Skeletal muscle satellite cell (primary cell): ENCODE results near the gene ATP8B2.
"Not testable (repeated sequence)": the region's sequence is repeated elsewhere in the genome, so short reads cannot be mapped to it uniquely, and the experiment has no call there.

Experiments used
- H3K27me3 ChIP-seq: 2 replicates; pipeline ENCODE4 v1.7.0; 2013; ENCODE audit warnings: low read length; ENCODE audit not compliant: control insufficient read depth, insufficient read depth
- H3K36me3 ChIP-seq: 2 replicates; pipeline ENCODE4 v1.7.0; 2013; ENCODE audit warnings: mild to moderate bottlenecking, control low read depth, low read length; ENCODE audit not compliant: insufficient read depth
- H3K4me1 ChIP-seq: 2 replicates; pipeline ENCODE4 v1.7.0; 2013; ENCODE audit warnings: low read length; ENCODE audit not compliant: control insufficient read depth, insufficient read depth
- H3K4me2 ChIP-seq: 2 replicates; pipeline ENCODE4 v1.7.0; 2013; ENCODE audit warnings: mild to moderate bottlenecking, low read length
- H3K4me3 ChIP-seq: 2 replicates; pipeline ENCODE4 v1.7.0; 2013; ENCODE audit warnings: low read length
- H3K9ac ChIP-seq: 2 replicates; pipeline ENCODE4 v1.7.0; 2013; ENCODE audit warnings: mild to moderate bottlenecking, low read depth, low read length, moderate library complexity
- H3K9me3 ChIP-seq: replicated peaks from 2 replicates; pipeline ENCODE4 v1.7.0; 2013; ENCODE audit warnings: mild to moderate bottlenecking, control low read depth, low read length

The ATP8B2 gene

GRCh38 chr1:154352245-154352580 lies 26.9 kb downstream of the ATP8B2 start:
- H3K4me2 ChIP-seq = peak overlapping the region; percentile 90
- H3K4me1 ChIP-seq = peaks cover 19% of the 10 kb centered on the region
- H3K9ac ChIP-seq = no peak overlapping the region
- H3K9me3 ChIP-seq = no peaks in the 10 kb centered on the region
- peaks cover 24% of the 10 kb centered on the region for H3K36me3 ChIP-seq
- H3K27me3 ChIP-seq = peaks cover 10% of the 10 kb centered on the region
- H3K4me3 ChIP-seq = peak overlapping the region; percentile 64

- Histone ChIP-seq H3K36me3 (peaks cover 20% of the 10 kb centered on the region), H3K9ac (peak overlapping the region; percentile 34), H3K4me2 (peak overlapping the region; percentile 90), H3K27me3 (peaks cover 10% of the 10 kb centered on the region), H3K9me3 (no peaks in the 10 kb centered on the region), H3K4me1 (peaks cover 18% of the 10 kb centered on the region), H3K4me3 (peak overlapping the region; percentile 64)
Observed at GRCh38 chr1:154352581-154353459, 27.5 kb downstream of the ATP8B2 start.

DNA sequence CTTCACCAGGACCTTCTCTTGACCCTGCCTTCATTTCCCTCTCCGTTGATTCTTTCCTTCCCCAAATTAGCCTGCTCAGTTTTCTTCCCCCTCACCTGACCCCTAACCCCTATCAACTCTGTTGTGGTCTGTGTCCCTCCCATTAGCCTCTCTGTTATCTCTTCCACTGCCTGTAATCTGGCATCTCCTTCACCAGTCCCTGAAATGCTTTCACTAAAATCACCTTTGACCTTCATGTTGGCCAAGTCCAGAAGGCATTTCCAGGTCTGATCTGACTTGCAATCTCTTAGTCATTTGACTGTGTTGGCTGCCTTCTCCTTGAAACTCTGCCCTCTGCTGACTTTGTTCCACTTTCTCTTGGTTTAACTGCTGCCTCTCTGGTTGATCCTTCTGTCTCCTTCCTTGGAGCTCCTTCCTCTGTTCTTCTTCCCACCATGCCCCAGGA lies 28.2 kb downstream of the ATP8B2 start:
- H3K27me3 ChIP-seq = peaks cover 10% of the 10 kb centered on the region
- H3K9ac ChIP-seq = no peak overlapping the region
- H3K36me3 ChIP-seq = peaks cover 13% of the 10 kb centered on the region
- peak overlapping the region; percentile 90 for H3K4me2 ChIP-seq
- no peaks in the 10 kb centered on the region for H3K9me3 ChIP-seq
- no peak overlapping the region for H3K4me3 ChIP-seq
- H3K4me1 ChIP-seq = peaks cover 18% of the 10 kb centered on the region

GRCh38 chr1:154353966-154354365 lies 28.6 kb downstream of the ATP8B2 start:
- Histone ChIP-seq H3K27me3 (peaks cover 10% of the 10 kb centered on the region), H3K4me1 (peaks cover 18% of the 10 kb centered on the region), H3K9ac (no peak overlapping the region), H3K4me2 (no peak overlapping the region), H3K4me3 (no peak overlapping the region), H3K36me3 (peaks cover 9% of the 10 kb centered on the region), H3K9me3 (no peaks in the 10 kb centered on the region)

GRCh38 chr1:154358519-154358918 lies 33.2 kb downstream of the ATP8B2 start:
- peaks cover 3% of the 10 kb centered on the region for H3K4me1 ChIP-seq
- H3K9ac ChIP-seq = no peak overlapping the region
- H3K27me3 ChIP-seq = peaks cover 15% of the 10 kb centered on the region
- no peak overlapping the region for H3K4me3 ChIP-seq
- no peaks in the 10 kb centered on the region for H3K9me3 ChIP-seq
- H3K4me2 ChIP-seq = no peak overlapping the region
- H3K36me3 ChIP-seq = no peaks in the 10 kb centered on the region

GRCh38 chr1:154360288-154360687 lies 35.0 kb downstream of the ATP8B2 start:
- no peaks in the 10 kb centered on the region for H3K36me3 ChIP-seq
- H3K4me2 ChIP-seq = no peak overlapping the region
- H3K9me3 ChIP-seq = no peaks in the 10 kb centered on the region
- H3K9ac ChIP-seq = no peak overlapping the region
- no peak overlapping the region for H3K4me3 ChIP-seq
- H3K4me1 ChIP-seq = no peaks in the 10 kb centered on the region
- H3K27me3 ChIP-seq = peaks cover 18% of the 10 kb centered on the region

DNA sequence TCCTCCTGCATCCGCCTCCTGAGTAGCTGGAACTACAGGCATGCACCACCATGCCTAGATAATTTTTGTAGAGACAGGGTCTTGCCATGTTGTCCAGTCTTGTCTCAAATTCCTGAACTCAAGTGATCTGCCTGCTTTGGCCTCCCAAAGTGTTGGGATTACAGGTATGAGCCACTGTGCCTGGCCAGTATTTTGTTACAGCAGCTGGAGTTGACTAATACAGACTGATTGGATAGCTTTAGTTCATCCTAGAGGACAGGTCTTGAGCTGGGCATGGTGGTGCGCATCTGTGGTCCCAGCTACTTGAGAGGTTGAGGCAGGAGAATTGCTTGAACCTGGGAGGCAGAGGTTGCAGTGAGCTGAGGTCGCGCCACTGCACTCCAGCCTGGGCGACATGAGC lies 35.6 kb downstream of the ATP8B2 start:
- not testable (repeated sequence) for H3K4me3 ChIP-seq, H3K9ac ChIP-seq, H3K9me3 ChIP-seq, H3K36me3 ChIP-seq, H3K4me2 ChIP-seq, H3K4me1 ChIP-seq
- H3K27me3 ChIP-seq = peaks cover 18% of the 10 kb centered on the region

DNA sequence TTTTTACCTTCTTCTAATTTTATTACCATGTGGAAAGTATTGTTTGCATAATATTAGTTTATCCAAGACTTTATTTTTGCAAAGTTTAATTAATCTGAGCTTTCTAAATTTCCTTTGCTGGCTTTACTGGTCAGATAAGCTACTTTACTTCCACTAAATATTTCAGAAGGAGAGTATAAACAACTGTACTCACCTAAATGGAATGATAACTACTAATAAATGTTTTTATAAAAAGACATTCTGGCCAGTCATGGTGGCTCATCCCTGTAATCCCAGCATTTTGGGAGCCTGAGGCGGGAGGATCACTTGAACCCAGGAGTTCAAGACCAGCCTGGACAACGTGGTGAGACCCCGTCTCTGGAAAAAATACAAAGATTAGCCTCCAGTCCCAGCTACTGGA lies 36.0 kb downstream of the ATP8B2 start:
- Histone ChIP-seq H3K9ac (no peak overlapping the region), H3K36me3 (no peaks in the 10 kb centered on the region), H3K4me2 (no peak overlapping the region), H3K4me3 (no peak overlapping the region), H3K27me3 (peaks cover 13% of the 10 kb centered on the region), H3K9me3 (no peaks in the 10 kb centered on the region), H3K4me1 (no peaks in the 10 kb centered on the region)

DNA sequence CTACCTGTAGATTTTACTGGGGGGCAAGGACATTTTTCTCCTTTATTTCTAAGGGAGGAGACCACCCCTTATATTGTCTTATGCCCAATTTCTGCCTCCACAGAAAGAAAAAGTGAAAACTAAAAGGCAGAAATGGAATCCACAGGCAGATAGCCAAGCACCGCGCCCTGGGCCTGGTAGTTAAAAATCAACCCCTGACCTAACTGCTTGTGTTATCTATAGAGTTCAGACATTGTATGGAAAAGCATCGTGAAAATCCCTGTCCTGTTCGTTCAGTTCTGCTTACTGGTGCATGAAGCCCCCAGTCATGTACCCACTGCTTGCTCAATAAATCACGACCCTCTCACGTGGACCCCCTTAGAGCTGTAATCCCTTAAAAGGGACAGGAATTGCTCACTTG lies 46.1 kb downstream of the ATP8B2 start:
- Histone ChIP-seq H3K9ac (no peak overlapping the region), H3K4me1 (no peaks in the 10 kb centered on the region), H3K4me2 (no peak overlapping the region), H3K4me3 (no peak overlapping the region), H3K27me3 (no peaks in the 10 kb centered on the region), H3K36me3 (no peaks in the 10 kb centered on the region), H3K9me3 (no peaks in the 10 kb centered on the region)

DNA sequence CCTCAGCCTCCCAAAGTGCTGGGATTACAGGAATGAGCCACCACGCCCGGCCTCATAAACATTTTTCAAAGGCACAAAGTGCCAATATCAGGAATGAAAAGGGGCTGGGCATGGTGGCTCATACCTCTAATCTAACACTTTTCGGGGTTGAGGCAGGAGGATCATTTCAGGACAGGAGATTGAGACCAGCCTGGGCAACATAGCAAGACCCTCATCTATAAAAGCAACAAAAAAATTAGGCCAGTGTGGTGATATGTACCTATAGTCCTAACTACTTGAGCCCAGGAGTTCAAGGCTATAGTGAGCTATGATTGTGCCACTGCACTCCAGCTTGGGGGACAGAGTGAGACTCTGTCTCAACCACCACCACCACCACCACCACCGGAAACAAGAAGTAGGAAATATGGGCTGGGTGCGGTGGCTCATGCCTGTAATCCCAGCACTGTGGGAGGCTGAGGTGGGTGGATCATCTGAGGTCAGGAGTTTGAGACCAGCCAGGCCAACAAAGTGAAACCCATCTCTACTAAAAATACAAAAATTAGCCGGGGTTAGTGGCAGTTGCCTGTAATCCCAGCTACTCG lies 48.5 kb downstream of the ATP8B2 start:
- not testable (repeated sequence) for H3K36me3 ChIP-seq, H3K9ac ChIP-seq, H3K27me3 ChIP-seq, H3K4me1 ChIP-seq, H3K4me3 ChIP-seq, H3K9me3 ChIP-seq, H3K4me2 ChIP-seq

- no peaks in the 10 kb centered on the region for H3K4me1 ChIP-seq
Observed at GRCh38 chr1:154379301-154379700, 54.0 kb downstream of the ATP8B2 start.

More at GRCh38 chr1:154379301-154379700, 54.0 kb downstream of the ATP8B2 start:
- H3K4me3 ChIP-seq = no peak overlapping the region
- H3K9ac ChIP-seq = no peak overlapping the region
- H3K4me2 ChIP-seq = no peak overlapping the region
- peaks cover 7% of the 10 kb centered on the region for H3K27me3 ChIP-seq
- H3K36me3 ChIP-seq = no peaks in the 10 kb centered on the region
- H3K9me3 ChIP-seq = no peaks in the 10 kb centered on the region
